K562 (cell line): ENCODE results near the gene MYOM1. TPM values are rescaled to one million over a fixed set of nuclear protein-coding genes. Genes with fewer than 3 reads are reported as not detected.

Experiments
- ATAC-seq: fragments of 200-7000 bp; cut with Tn5 transposase; 3 replicates; pipeline ENCODE4 v1.9.1; 2020; ENCODE audit warnings: moderate library complexity
- BruUV-seq: library from RNA; stranded (reverse); fragments of 400-500 nt; replicated peaks from 2 replicates; lab custom pipeline; 2021; lab: Mats Ljungman, UMichigan
- CTCF ChIA-PET: fragments of 300-600 bp; formaldehyde crosslinking; extraction: SDS; loops from one replicate; lab custom pipeline; 2021; ENCODE audit warnings: low intra/inter-chr PET ratio; lab: Yijun Ruan, JAX
- POLR2A ChIA-PET: fragments of 300-600, 350-650 bp; sonication (Branson Sonifier 250); formaldehyde crosslinking; extraction: SDS; loops from one replicate; lab custom pipeline; 2021; ENCODE audit warnings: antibody characterized with exemption, inconsistent platforms; lab: Yijun Ruan, JAX
- DNase-seq, 4 experiments: peaks; one replicate each; pipeline versions ENCODE4 v3.0.0 to v3.0.0-alpha.2; 2011 to 2018; ENCODE audit warnings: low spot score in 3 of 4, mixed read lengths in 3 of 4; ENCODE audit errors: extremely low read depth in 1 of 4
- FAIRE-seq: peaks from 2 replicates; lab custom pipeline; 2011; peaks lifted over from hg19 to GRCh38; lab: Jason Lieb, UNC
- H2AFZ ChIP-seq: 2 replicates; pipeline ENCODE4 v1.6.0; 2011; ENCODE audit warnings: low read depth, low read length, control low read depth, inconsistent platforms
- H3K27ac ChIP-seq: fragments of 200-600 bp; 3 replicates; pipeline ENCODE4 v1.8.0; 2011; ENCODE audit warnings: low read depth, mild to moderate bottlenecking, control low read depth, inconsistent platforms, low read length, moderate library complexity, mixed read lengths; ENCODE audit errors: extremely low read depth
- H3K27me3 ChIP-seq, 2 experiments: fragments of 300-600 bp in 1 of 2; 2 replicates in 1 of 2; 3 replicates in 1 of 2; pipeline versions ENCODE4 v1.6.0 to v1.8.0; 2011; ENCODE audit warnings: inconsistent platforms in 2 of 2, low read length in 2 of 2, mild to moderate bottlenecking in 1 of 2, mixed read lengths in 1 of 2, moderate library complexity in 1 of 2; ENCODE audit not compliant: control insufficient read depth in 2 of 2, insufficient read depth in 2 of 2
- H3K36me3 ChIP-seq: fragments of 300-600 bp; 3 replicates; pipeline ENCODE4 v1.8.0; 2011; ENCODE audit warnings: mild to moderate bottlenecking, low read length, inconsistent platforms; ENCODE audit not compliant: control insufficient read depth, insufficient read depth
- H3K4me1 ChIP-seq, 2 experiments: fragments of 200-600 bp in 1 of 2; replicated peaks in 1 of 2; 2 replicates in 1 of 2; 3 replicates in 1 of 2; pipeline versions ENCODE4 v1.5.1 to v1.8.0; 2011; ENCODE audit warnings: inconsistent platforms in 2 of 2, low read length in 2 of 2, mild to moderate bottlenecking in 1 of 2, mixed read lengths in 1 of 2, moderate library complexity in 1 of 2; ENCODE audit not compliant: control insufficient read depth in 2 of 2, insufficient read depth in 2 of 2
- H3K4me2 ChIP-seq: 2 replicates; pipeline ENCODE4 v1.6.1; 2011; ENCODE audit warnings: low read length, control low read depth, inconsistent platforms, mixed read lengths; ENCODE audit not compliant: insufficient read depth
- H3K4me3 ChIP-seq: fragments of 200-600 bp; sonication (generic), shearing (Covaris generic); 2 replicates; pipeline ENCODE4 v1.5.1; 2016; ENCODE audit warnings: control low read depth, inconsistent platforms
- H3K79me2 ChIP-seq: fragments of 200-600 bp; 3 replicates; pipeline ENCODE4 v1.8.0; 2011; ENCODE audit warnings: low read length, inconsistent platforms; ENCODE audit not compliant: control insufficient read depth, insufficient read depth
- H3K9ac ChIP-seq, 2 experiments: 2 replicates each; pipeline versions ENCODE4 v1.6.0 to v1.6.1; 2011; ENCODE audit warnings: low read depth in 2 of 2, low read length in 2 of 2, control low read depth in 1 of 2, inconsistent platforms in 1 of 2, mild to moderate bottlenecking in 1 of 2, mixed read lengths in 1 of 2; ENCODE audit not compliant: insufficient read depth in 1 of 2
- H3K9me1 ChIP-seq: one replicate; pipeline ENCODE4 v1.6.0; 2011; ENCODE audit warnings: inconsistent platforms, mild to moderate bottlenecking, low read length, moderate library complexity; ENCODE audit not compliant: control insufficient read depth, insufficient read depth
- H3K9me3 ChIP-seq: replicated peaks from 2 replicates; pipeline ENCODE4 v1.5.1; 2011; ENCODE audit warnings: low read depth, low read length, inconsistent platforms; ENCODE audit not compliant: control insufficient read depth, insufficient read depth
- H4K20me1 ChIP-seq: replicated peaks from 2 replicates; pipeline ENCODE4 v1.6.1; 2011; ENCODE audit warnings: low read length, inconsistent platforms, mixed read lengths; ENCODE audit not compliant: control insufficient read depth, insufficient read depth
- JUNB ChIP-seq: fragments of 450-650 bp; formaldehyde crosslinking; conservative IDR thresholded peaks from 2 replicates; pipeline ENCODE4 v1.4.0; 2020; ENCODE audit warnings: mild to moderate bottlenecking
- MEIS2 ChIP-seq: fragments of 450-650 bp; IDR thresholded peaks from 2 replicates; pipeline ENCODE4 v1.6.1; 2014; ENCODE audit warnings: mild to moderate bottlenecking; ENCODE audit not compliant: partially characterized antibody
- PRPF4 ChIP-seq: fragments of 200-400 bp; formaldehyde crosslinking; IDR thresholded peaks from one replicate; pipeline ENCODE4 v1.6.1; 2017; ENCODE audit warnings: low read length, low read depth, mild to moderate bottlenecking; ENCODE audit not compliant: insufficient read depth, poor library complexity, severe bottlenecking
- SP1 ChIP-seq: sonication (generic); formaldehyde crosslinking; IDR thresholded peaks from 2 replicates; pipeline ENCODE4 v1.8.1; 2022; ENCODE audit warnings: mild to moderate bottlenecking, missing genetic modification reagents
- WGBS: fragments of 100-300 bp; shearing (Covaris generic); methylation state at CpG from one replicate; pipeline ENCODE4 v1.1.6; 2016; ENCODE audit warnings: low coverage, mixed read lengths; ENCODE audit not compliant: insufficient coverage; ENCODE audit errors: missing lambda C conversion rate; 5-methylcytosine and 5-hydroxymethylcytosine counted together
- in situ Hi-C: fragments of 300-500 bp; cut with MboI; formaldehyde crosslinking; loops from 4 replicates; pipeline ENCODE4 v1.15.0; 2018; ENCODE audit warnings: inconsistent platforms, mixed read lengths
- intact Hi-C: fragments of 100-400 bp; cut with micrococcal nuclease; formaldehyde crosslinking; loops from 2 replicates; pipeline ENCODE4 v1.14.2; 2022
- polyA plus RNA-seq, 8 experiments: library from polyadenylated mRNA; depleted of rRNA in 4 of 8; stranded (reverse) in 5 of 8; unstranded in 3 of 8; fragments of >200 nt; fragmentation: Nextera tagmentation in 2 of 8; fragmentation: Illumina TruSeq in 1 of 8; extraction: Ambion mirVana in 2 of 8; extraction: Trizol in 1 of 8; gene quantifications; 2 replicates each; pipeline versions ENCODE4 v1.2.1 to v1.2.3, GENCODE V29; 2011 to 2014; ENCODE audit warnings: inconsistent platforms in 1 of 8, missing spikeins in 1 of 8
- total RNA-seq, 7 experiments: library from RNA; depleted of rRNA in 6 of 7; stranded (reverse); fragments of >200 nt in 6 of 7; fragmentation: Illumina TruSeq in 2 of 7; extraction: Trizol in 2 of 7; gene quantifications; 2 replicates each; pipeline versions ENCODE4 v1.2.1 to v1.2.3, GENCODE V29; 2011 to 2021; ENCODE audit warnings: low replicate concordance in 1 of 7
- TF ChIP-seq, protein P1 (sequence below): sonication (generic); formaldehyde crosslinking; IDR thresholded peaks from 2 replicates; pipeline ENCODE4 v1.9.0; 2022; ENCODE audit warnings: mild to moderate bottlenecking, missing genetic modification reagents
- TF ChIP-seq, protein P2 (sequence below), 2 experiments: IDR thresholded peaks in 1 of 2; conservative IDR thresholded peaks in 1 of 2; 2 replicates each; pipeline ENCODE4 v1.6.1; 2016; ENCODE audit warnings: low read depth in 2 of 2, mild to moderate bottlenecking in 1 of 2, missing compliant biosample characterization in 1 of 2, missing genetic modification characterization in 1 of 2, moderate library complexity in 1 of 2
- TF ChIP-seq, protein P3 (sequence below): fragments of 450-650 bp; IDR thresholded peaks from 2 replicates; pipeline ENCODE4 v1.6.1; 2016

Gene MYOM1
- total and polyA plus RNA-seq, 9 of the 15 experiments (the other 6 are each of a cell fraction or from before 2014, with no cell fraction given), result 0.01 to 0.62 (median 0.25) TPM

DNA sequence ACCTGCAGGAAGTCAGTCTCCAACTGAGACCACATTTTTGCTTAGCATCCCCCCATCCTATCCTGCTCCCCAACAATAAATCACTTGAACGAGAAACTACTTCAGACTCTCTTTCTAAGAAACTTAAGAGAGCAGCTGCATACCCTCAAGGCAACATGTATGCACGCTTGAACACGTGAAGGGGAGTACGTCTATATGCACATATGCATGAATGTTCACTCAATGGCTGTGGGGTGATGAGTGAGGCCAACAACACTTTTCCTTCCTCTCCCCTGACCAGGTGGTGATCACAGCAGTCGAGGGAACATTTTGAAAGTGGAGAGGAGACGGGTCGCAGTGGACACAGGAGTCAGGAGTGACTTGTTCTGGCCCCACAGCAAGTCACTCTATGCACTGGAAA, 127.0 kb downstream of the MYOM1 start:
- FAIRE-seq (no peak), ATAC-seq (peak; percentile 41), DNase-seq (no peak)
- TF ChIP-seq JUNB (CRISPR knock-in tag) (no peak), PRPF4 (no peak)
- TF ChIP-seq, protein P1, sequence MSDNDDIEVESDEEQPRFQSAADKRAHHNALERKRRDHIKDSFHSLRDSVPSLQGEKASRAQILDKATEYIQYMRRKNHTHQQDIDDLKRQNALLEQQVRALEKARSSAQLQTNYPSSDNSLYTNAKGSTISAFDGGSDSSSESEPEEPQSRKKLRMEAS (CRISPR knock-in tag), result no peak
- no peaks in the 10 kb centered on the region for H3K9me3 ChIP-seq
- in situ Hi-C loops (no loop called here), intact Hi-C loops (no loop called here)
- WGBS, result 42% methylated on average over 7 of the region's 7 CpGs
- no peaks in the 10 kb centered on the region for H3K79me2 ChIP-seq
- CTCF ChIA-PET, result no interaction called here
- no peaks in the 10 kb centered on the region for H3K9me1 ChIP-seq
- no peak overlapping the region for H3K9ac ChIP-seq
- no peak overlapping the region for H3K27ac ChIP-seq
- H3K27me3 ChIP-seq, result 0 out of 5 replicates have a peak, but pooled peaks cover 0 to under 1% of the 10 kb centered on the region in 2 experiments
- peak overlapping the region; percentile 12 for H2AFZ ChIP-seq
- no peaks in the 10 kb centered on the region for H4K20me1 ChIP-seq
- POLR2A ChIA-PET, result interaction anchor here (0.6 to 0.9 kb wide), 2 partner anchors 51 to 223 kb away, joined by 3 read pairs; no protein-coding TSS in a partner anchor
- no peaks in the 10 kb centered on the region for H3K36me3 ChIP-seq
- no peak overlapping the region for H3K4me2 ChIP-seq
- BruUV-seq, result no TSS peak
- H3K4me1 ChIP-seq, result no peaks in the 10 kb centered on the region
- H3K4me3 ChIP-seq, result no peak overlapping the region

DNA sequence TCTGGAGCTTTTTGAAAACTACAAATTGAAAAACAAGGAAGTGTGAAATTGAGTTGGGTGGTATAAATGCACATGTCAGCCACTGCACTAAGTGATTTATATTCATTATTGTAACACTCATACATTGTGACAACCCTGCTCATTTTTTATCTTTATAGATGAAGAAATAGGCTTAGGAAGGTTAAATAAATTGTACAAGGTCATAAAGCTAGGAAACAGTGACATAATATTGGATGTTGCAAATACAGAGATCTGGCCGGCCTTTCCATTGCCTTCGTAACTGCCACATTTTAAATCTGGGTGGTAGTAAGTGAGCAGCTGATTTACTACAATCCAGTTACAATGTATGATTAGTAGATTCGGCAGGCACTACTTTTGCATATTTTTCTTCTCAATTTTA, 130.2 kb downstream of the MYOM1 start:
- no peak overlapping the region for H2AFZ ChIP-seq
- no peaks in the 10 kb centered on the region for H3K79me2 ChIP-seq
- TF ChIP-seq MEIS2, result peak; percentile 60
- TF ChIP-seq, protein P2, sequence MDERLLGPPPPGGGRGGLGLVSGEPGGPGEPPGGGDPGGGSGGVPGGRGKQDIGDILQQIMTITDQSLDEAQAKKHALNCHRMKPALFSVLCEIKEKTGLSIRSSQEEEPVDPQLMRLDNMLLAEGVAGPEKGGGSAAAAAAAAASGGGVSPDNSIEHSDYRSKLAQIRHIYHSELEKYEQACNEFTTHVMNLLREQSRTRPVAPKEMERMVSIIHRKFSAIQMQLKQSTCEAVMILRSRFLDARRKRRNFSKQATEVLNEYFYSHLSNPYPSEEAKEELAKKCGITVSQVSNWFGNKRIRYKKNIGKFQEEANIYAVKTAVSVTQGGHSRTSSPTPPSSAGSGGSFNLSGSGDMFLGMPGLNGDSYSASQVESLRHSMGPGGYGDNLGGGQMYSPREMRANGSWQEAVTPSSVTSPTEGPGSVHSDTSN (CRISPR knock-in tag; IDR thresholded peaks at IDR 0.05; ENCODE audit: low read depth), result no peak
- TF ChIP-seq, protein P2 (tag; conservative IDR thresholded peaks at IDR 0.05; ENCODE audit: low read depth), result peak; percentile 73
- no peak for TF ChIP-seq SP1
- TF ChIP-seq, protein P3, sequence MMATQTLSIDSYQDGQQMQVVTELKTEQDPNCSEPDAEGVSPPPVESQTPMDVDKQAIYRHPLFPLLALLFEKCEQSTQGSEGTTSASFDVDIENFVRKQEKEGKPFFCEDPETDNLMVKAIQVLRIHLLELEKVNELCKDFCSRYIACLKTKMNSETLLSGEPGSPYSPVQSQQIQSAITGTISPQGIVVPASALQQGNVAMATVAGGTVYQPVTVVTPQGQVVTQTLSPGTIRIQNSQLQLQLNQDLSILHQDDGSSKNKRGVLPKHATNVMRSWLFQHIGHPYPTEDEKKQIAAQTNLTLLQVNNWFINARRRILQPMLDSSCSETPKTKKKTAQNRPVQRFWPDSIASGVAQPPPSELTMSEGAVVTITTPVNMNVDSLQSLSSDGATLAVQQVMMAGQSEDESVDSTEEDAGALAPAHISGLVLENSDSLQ, result peak; percentile 34; the same call in 1 of the 2 replicates
- no peaks in the 10 kb centered on the region for H4K20me1 ChIP-seq
- DNase-seq, result no peak
- no peak overlapping the region for H3K4me3 ChIP-seq
- no peaks in the 10 kb centered on the region for H3K27me3 ChIP-seq
- no peaks in the 10 kb centered on the region for H3K4me1 ChIP-seq
- FAIRE-seq, result no peak
- no peak overlapping the region for H3K9ac ChIP-seq
- ChIA-PET CTCF (no interaction called here), POLR2A (interaction anchor here (0.7 to 2.9 kb wide), 5 partner anchors 12 to 51 kb away, joined by 3 to 11 read pairs (median 3); no protein-coding TSS in a partner anchor)
- in situ Hi-C loops (no loop called here), intact Hi-C loops (no loop called here)
- no TSS peak for BruUV-seq
- H3K27ac ChIP-seq, result no peak overlapping the region
- WGBS, result 44% methylated on average over 3 of the region's 3 CpGs
- no peak for ATAC-seq
- no peaks in the 10 kb centered on the region for H3K9me3 ChIP-seq
- H3K4me2 ChIP-seq, result no peak overlapping the region
- no peaks in the 10 kb centered on the region for H3K36me3 ChIP-seq
- no peaks in the 10 kb centered on the region for H3K9me1 ChIP-seq
